Measurements from ENCODE around the gene FREM2.

Gene FREM2

DNA sequence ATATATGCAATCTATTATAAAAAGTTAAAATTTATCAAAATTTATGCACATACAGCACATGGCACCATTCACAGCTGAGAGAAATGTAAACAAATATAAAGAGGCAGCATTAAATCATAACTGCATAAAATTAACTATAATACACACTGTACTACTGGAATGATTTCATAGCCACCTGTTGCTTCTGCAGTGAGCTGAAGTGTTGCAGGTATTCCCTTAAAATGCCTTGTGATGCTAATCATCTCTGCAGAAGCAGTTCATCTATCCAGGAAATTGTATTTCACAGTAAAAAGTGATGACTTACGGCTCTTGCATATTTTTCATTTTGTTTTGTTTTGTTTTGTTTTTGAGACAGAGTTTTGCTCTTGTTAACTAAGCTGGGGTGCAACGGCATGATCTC, 221.7 kb downstream of the FREM2 start:
- DNase-seq, result no peak

DNA sequence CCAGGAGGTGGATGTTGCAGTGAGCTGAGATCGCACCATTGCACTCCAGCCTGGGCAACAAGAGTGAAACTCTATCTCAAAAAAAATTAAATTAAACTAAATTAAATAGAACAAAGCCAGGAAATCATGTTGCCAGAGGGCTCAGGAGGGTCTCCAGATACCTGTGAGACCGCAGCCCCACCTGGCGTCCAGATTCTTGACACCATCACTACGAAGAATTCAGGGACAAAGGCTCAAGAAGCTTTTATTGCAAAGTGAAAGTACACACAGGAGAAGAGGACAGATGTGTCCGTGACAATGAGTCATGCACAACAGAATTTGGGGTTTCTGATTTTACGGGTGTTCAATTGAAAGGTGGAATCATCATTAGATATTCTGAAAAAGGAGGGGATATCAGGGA, 227.2 kb downstream of the FREM2 start:
- no peak for DNase-seq

- no peak for DNase-seq
These were observed 234.2 kb downstream of the FREM2 start for GRCh38 chr13:38921081-38921480.

GRCh38 chr13:38922170-38922569, 235.3 kb downstream of the FREM2 start:
- DNase-seq, result no peak

DNA sequence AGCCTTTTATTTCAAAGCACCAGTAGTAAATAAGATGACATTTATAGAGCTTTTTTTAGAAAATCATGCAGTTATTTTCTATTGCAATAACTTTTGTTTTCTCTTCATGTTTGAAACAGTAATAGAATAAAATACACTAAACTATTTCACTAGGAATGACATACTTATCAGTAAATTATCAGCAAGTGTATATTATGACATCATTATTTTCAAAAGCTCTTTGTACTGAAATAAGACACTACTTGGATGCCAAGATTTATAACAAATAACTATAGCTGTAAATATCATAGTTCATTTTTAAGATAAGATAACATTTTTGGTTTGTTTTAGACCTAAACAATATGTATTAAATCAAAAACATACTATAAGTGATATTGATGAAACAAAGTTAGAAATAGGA, 246.9 kb downstream of the FREM2 start:
- no peak for DNase-seq
